AG04449 (cell line): ENCODE data around the gene TBX3.

Source experiments
- CTCF ChIA-PET: fragments of 350-600 bp; formaldehyde crosslinking; extraction: SDS; loops from one replicate; lab custom pipeline; 2021; ENCODE audit warnings: antibody characterized with exemption; lab: Yijun Ruan, JAX
- POLR2A ChIA-PET: fragments of 400-600, 350-600 bp; formaldehyde crosslinking; extraction: SDS; loops from one replicate; lab custom pipeline; 2020; ENCODE audit warnings: antibody characterized with exemption, inconsistent platforms; lab: Yijun Ruan, JAX
- DNase-seq: peaks from one replicate; pipeline ENCODE4 v3.0.0-alpha.2; 2010; ENCODE audit warnings: low read depth, low spot score
- H3K4me3 ChIP-seq: 2 replicates; pipeline ENCODE4 v1.5.1; 2011; ENCODE audit warnings: low read depth, mild to moderate bottlenecking, control low read depth, low read length
- CTCF ChIP-seq: IDR thresholded peaks from one replicate; pipeline ENCODE4 v1.5.1; 2011; ENCODE audit warnings: mild to moderate bottlenecking, moderate library complexity, low read length, control low read depth, inconsistent platforms; ENCODE audit not compliant: insufficient read depth; ENCODE audit errors: missing control alignments

TBX3 gene

GRCh38 chr12:114681116-114681871 lies 2.7 kb downstream of the TBX3 start:
- no peak for TF ChIP-seq CTCF
- peak overlapping the region; percentile 80 for H3K4me3 ChIP-seq
- no peak for DNase-seq
- POLR2A ChIA-PET: interaction anchor here (0.6 to 1.1 kb wide), 3 partner anchors 8 to 993 kb away, joined by 4 to 5 read pairs (median 4); no protein-coding TSS in a partner anchor
- CTCF ChIA-PET: interaction anchor here (0.9 to 5.6 kb wide), 2 partner anchors 10 to 56 kb away, joined by 3 to 42 read pairs; no protein-coding TSS in a partner anchor

GRCh38 chr12:114680604-114681069 lies 3.3 kb downstream of the TBX3 start:
- POLR2A ChIA-PET: interaction anchor here (1.0 kb wide), 1 partner anchor 11 kb away, joined by 4 read pairs; no protein-coding TSS in a partner anchor
- TF ChIP-seq CTCF: no peak
- DNase-seq: no peak
- CTCF ChIA-PET: interaction anchor here (0.9 to 5.6 kb wide), 2 partner anchors 9 to 56 kb away, joined by 3 to 42 read pairs; no protein-coding TSS in a partner anchor
- peak overlapping the region; percentile 80 for H3K4me3 ChIP-seq

GRCh38 chr12:114679942-114680341 lies 4.0 kb downstream of the TBX3 start:
- ChIA-PET POLR2A (no interaction called here), CTCF (interaction anchor here (5.6 kb wide), 1 partner anchor 9 kb away, joined by 42 read pairs; no protein-coding TSS in a partner anchor)
- no peak for TF ChIP-seq CTCF
- no peak for DNase-seq
- peak overlapping the region; percentile 80 for H3K4me3 ChIP-seq

GRCh38 chr12:114679452-114679875 lies 4.5 kb downstream of the TBX3 start:
- CTCF ChIA-PET: no interaction called here

GRCh38 chr12:114678718-114679117 lies 5.3 kb downstream of the TBX3 start:
- ChIA-PET POLR2A (interaction anchor here (0.9 kb wide), 1 partner anchor 9 kb away, joined by 3 read pairs; no protein-coding TSS in a partner anchor), CTCF (no interaction called here)
- no peak overlapping the region for H3K4me3 ChIP-seq
- no peak for TF ChIP-seq CTCF
- DNase-seq: no peak

More at GRCh38 chr12:114679452-114679875, 4.5 kb downstream of the TBX3 start:
- POLR2A ChIA-PET: interaction anchor here (0.9 kb wide), 1 partner anchor 10 kb away, joined by 3 read pairs; no protein-coding TSS in a partner anchor
- no peak for TF ChIP-seq CTCF
- DNase-seq: no peak
- H3K4me3 ChIP-seq: peak overlapping the region; percentile 80

- POLR2A ChIA-PET: no interaction called here
- CTCF ChIA-PET: no interaction called here
- no peak overlapping the region for H3K4me3 ChIP-seq
- TF ChIP-seq CTCF: no peak
- no peak for DNase-seq
Measured at GRCh38 chr12:114678028-114678427, 5.9 kb downstream of the TBX3 start.
